Measurements from ENCODE around the gene POLD4. TPM values are rescaled to one million over a fixed set of nuclear protein-coding genes. Genes with fewer than 3 reads are reported as not detected.

The POLD4 gene
- total RNA-seq, 1 experiment from 2014 or later: 78.7 TPM

GRCh38 chr11:67372993-67373647 is 19.8 kb upstream of the POLD4 start, which contains the start of gene CLCF1:
Gene CLCF1 (minus strand): TSS chr11:67373598. CDS start chr11:67373539, 59 bp downstream.
- BruUV-seq (replicated peaks): no TSS peak
- ATAC-seq: peak; percentile 44
- peaks cover 64% of the 10 kb centered on the region for H3K4me1 ChIP-seq (ENCODE audit: control insufficient read depth, insufficient read depth, low read length)

GRCh38 chr11:67372321-67372992 is 19.1 kb upstream of the POLD4 start:
- ATAC-seq (peak; percentile 39), DNase-seq (ENCODE audit: low read depth, low spot score) (no peak)
- CTCF ChIA-PET: interaction anchor here (0.6 to 6.9 kb wide), 4 partner anchors 8 to 55 kb away, joined by 4 to 58 read pairs (median 6); partner anchors contain the start of gene PPP1CA
- TF ChIP-seq POLR2AphosphoS5 (IDR thresholded peaks at IDR 0.05; ENCODE audit: low read depth, low read length): peak; percentile 74; the same call in 1 of the 2 replicates
- TF ChIP-seq SIN3A (IDR thresholded peaks at IDR 0.05; ENCODE audit: borderline replicate concordance, insufficient read depth, low read depth, low read length): no peak; the same call in 1 of the 2 replicates
- no TSS peak for BruUV-seq (replicated peaks)
- Histone ChIP-seq H3K4me3 (ENCODE audit: low read depth in 2 of 2, low read length in 2 of 2) (peak overlapping the region; percentile 65 to 69), H3K27ac (ENCODE audit: low read length) (peak overlapping the region; percentile 88), H3K9me3 (ENCODE audit: control insufficient read depth, insufficient read depth, low read depth, low read length) (no peaks in the 10 kb centered on the region), H3K4me1 (ENCODE audit: control insufficient read depth, insufficient read depth, low read length) (peaks cover 62% of the 10 kb centered on the region), H3K36me3 (ENCODE audit: control insufficient read depth, insufficient read depth, low read length) (no peaks in the 10 kb centered on the region; the same call in 1 of the 2 replicates), H3K27me3 (ENCODE audit: control insufficient read depth, insufficient read depth, low read length) (no peaks in the 10 kb centered on the region)
- intact Hi-C loops (cut with micrococcal nuclease; ENCODE audit: unreplicated experiment): no loop called here
- in situ Hi-C loops (cut with HindIII; ENCODE audit: low pct_unique_long_range_greater_than_20kb, low sequenced_read_pairs): no loop called here
- POLR2A ChIA-PET: interaction anchor here (0.5 to 1.0 kb wide), 4 partner anchors 15 to 805 kb away, joined by 3 to 6 read pairs (median 4); no protein-coding TSS in a partner anchor

More at GRCh38 chr11:67372993-67373647, 19.8 kb upstream of the POLD4 start, which contains the start of gene CLCF1:
- TF ChIP-seq TCF7L2 (IDR thresholded peaks at IDR 0.05; ENCODE audit: low read depth, low read length) (no peak), POLR2AphosphoS5 (IDR thresholded peaks at IDR 0.05; ENCODE audit: low read depth, low read length) (peak; percentile 5; the same call in 1 of the 2 replicates), CTCF (IDR thresholded peaks at IDR 0.05) (no peak), SIN3A (IDR thresholded peaks at IDR 0.05; ENCODE audit: borderline replicate concordance, insufficient read depth, low read depth, low read length) (no peak)
- TF ChIP-seq, protein P1, sequence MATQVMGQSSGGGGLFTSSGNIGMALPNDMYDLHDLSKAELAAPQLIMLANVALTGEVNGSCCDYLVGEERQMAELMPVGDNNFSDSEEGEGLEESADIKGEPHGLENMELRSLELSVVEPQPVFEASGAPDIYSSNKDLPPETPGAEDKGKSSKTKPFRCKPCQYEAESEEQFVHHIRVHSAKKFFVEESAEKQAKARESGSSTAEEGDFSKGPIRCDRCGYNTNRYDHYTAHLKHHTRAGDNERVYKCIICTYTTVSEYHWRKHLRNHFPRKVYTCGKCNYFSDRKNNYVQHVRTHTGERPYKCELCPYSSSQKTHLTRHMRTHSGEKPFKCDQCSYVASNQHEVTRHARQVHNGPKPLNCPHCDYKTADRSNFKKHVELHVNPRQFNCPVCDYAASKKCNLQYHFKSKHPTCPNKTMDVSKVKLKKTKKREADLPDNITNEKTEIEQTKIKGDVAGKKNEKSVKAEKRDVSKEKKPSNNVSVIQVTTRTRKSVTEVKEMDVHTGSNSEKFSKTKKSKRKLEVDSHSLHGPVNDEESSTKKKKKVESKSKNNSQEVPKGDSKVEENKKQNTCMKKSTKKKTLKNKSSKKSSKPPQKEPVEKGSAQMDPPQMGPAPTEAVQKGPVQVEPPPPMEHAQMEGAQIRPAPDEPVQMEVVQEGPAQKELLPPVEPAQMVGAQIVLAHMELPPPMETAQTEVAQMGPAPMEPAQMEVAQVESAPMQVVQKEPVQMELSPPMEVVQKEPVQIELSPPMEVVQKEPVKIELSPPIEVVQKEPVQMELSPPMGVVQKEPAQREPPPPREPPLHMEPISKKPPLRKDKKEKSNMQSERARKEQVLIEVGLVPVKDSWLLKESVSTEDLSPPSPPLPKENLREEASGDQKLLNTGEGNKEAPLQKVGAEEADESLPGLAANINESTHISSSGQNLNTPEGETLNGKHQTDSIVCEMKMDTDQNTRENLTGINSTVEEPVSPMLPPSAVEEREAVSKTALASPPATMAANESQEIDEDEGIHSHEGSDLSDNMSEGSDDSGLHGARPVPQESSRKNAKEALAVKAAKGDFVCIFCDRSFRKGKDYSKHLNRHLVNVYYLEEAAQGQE (IDR thresholded peaks at IDR 0.05; ENCODE audit: insufficient read depth in 1 of 2, low read depth in 2 of 2, low read length in 1 of 2): no peak
- Histone ChIP-seq H3K36me3 (ENCODE audit: control insufficient read depth, insufficient read depth, low read length) (no peaks in the 10 kb centered on the region; the same call in 1 of the 2 replicates), H3K4me3 (ENCODE audit: low read depth in 2 of 2, low read length in 2 of 2) (peak within 1 kb of the TSS; percentile 65 to 69), H3K27ac (ENCODE audit: low read length) (peak within 1 kb of the TSS; percentile 98), H3K9me3 (ENCODE audit: control insufficient read depth, insufficient read depth, low read depth, low read length) (no peaks in the 10 kb centered on the region), H3K27me3 (ENCODE audit: control insufficient read depth, insufficient read depth, low read length) (no peaks in the 10 kb centered on the region)
- ChIA-PET POLR2A (interaction anchor here (0.6 to 1.3 kb wide), 7 partner anchors 9 to 805 kb away, joined by 3 to 15 read pairs (median 6); partner anchors contain the start of gene PPP1CA), CTCF (interaction anchor here (0.7 to 6.9 kb wide), 5 partner anchors 8 to 199 kb away, joined by 5 to 58 read pairs (median 19); no protein-coding TSS in a partner anchor)
- intact Hi-C loops (cut with micrococcal nuclease; ENCODE audit: unreplicated experiment): no loop called here
- in situ Hi-C loops (cut with HindIII; ENCODE audit: low pct_unique_long_range_greater_than_20kb, low sequenced_read_pairs): no loop called here
- DNase-seq (ENCODE audit: low read depth, low spot score): no peak
